OCI-LY7 (cell line): ENCODE data around the gene BCAS4. TPM values are rescaled to one million over a fixed set of nuclear protein-coding genes. Genes with fewer than 3 reads are reported as not detected.

Source experiments
- BruUV-seq: library from RNA; stranded (reverse); fragments of 400-500 nt; replicated peaks from 2 replicates; lab custom pipeline; 2021; lab: Mats Ljungman, UMichigan
- CTCF ChIA-PET: fragments of 300-600 bp; sonication (Branson Sonifier 250); formaldehyde crosslinking; loops from one replicate; lab custom pipeline; 2022; ENCODE audit warnings: antibody characterized with exemption; ENCODE audit not compliant: unreplicated experiment; lab: Charles Lee
- POLR2A ChIA-PET: fragments of 300-600 bp; sonication (Branson Sonifier 250); formaldehyde crosslinking; loops from one replicate; lab custom pipeline; 2022; ENCODE audit warnings: antibody characterized with exemption; lab: Charles Lee
- DNase-seq: peaks from one replicate; pipeline ENCODE4 v3.0.0-alpha.2; 2015; ENCODE audit warnings: low spot score
- H2AFZ ChIP-seq: fragments of 200-600 bp; sonication (generic), shearing (Covaris generic); 2 replicates; pipeline ENCODE4 v1.6.1; 2014; ENCODE audit warnings: mild to moderate bottlenecking, antibody characterized with exemption, low read length, moderate library complexity
- H3K27ac ChIP-seq: fragments of 200-600 bp; sonication (generic); 2 replicates; pipeline ENCODE4 v1.5.1; 2014; ENCODE audit warnings: mixed run types, low read depth, mild to moderate bottlenecking, moderate library complexity, low read length, inconsistent platforms; ENCODE audit not compliant: poor library complexity, severe bottlenecking
- H3K36me3 ChIP-seq: fragments of 200-600 bp; sonication (generic); 2 replicates; pipeline ENCODE4 v1.6.1; 2014; ENCODE audit warnings: mild to moderate bottlenecking, antibody characterized with exemption, low read length, moderate library complexity, mixed read lengths; ENCODE audit not compliant: insufficient read depth
- H3K4me1 ChIP-seq: fragments of 200-600 bp; sonication (generic); 2 replicates; pipeline ENCODE4 v1.5.1; 2014; ENCODE audit warnings: mild to moderate bottlenecking, low read length; ENCODE audit not compliant: insufficient read depth, poor library complexity, severe bottlenecking
- H3K4me2 ChIP-seq: fragments of 200-600 bp; sonication (generic); 2 replicates; pipeline ENCODE4 v1.6.1; 2014; ENCODE audit warnings: mild to moderate bottlenecking, low read length
- H3K4me3 ChIP-seq: fragments of 200-600 bp; sonication (generic); 2 replicates; pipeline ENCODE4 v1.5.1; 2014; ENCODE audit warnings: mild to moderate bottlenecking, low read depth, low read length; ENCODE audit not compliant: poor library complexity, severe bottlenecking
- H3K79me2 ChIP-seq: fragments of 200-600 bp; sonication (generic); 2 replicates; pipeline ENCODE4 v1.6.1; 2016; ENCODE audit warnings: low read depth, mild to moderate bottlenecking, low read length, moderate library complexity, mixed read lengths; ENCODE audit not compliant: insufficient read depth
- H3K9me2 ChIP-seq: fragments of 200-600 bp; sonication (generic); 2 replicates; pipeline ENCODE4 v1.6.1; 2016; ENCODE audit warnings: mild to moderate bottlenecking, low read length, mixed read lengths; ENCODE audit not compliant: insufficient read depth
- H3K9me3 ChIP-seq: fragments of 200-600 bp; sonication (generic); 2 replicates; pipeline ENCODE4 v1.6.1; 2014; ENCODE audit warnings: mild to moderate bottlenecking, mixed run types, low read length, mixed read lengths
- H4K20me1 ChIP-seq: fragments of 200-600 bp; sonication (generic); 2 replicates; pipeline ENCODE4 v1.6.1; 2014; ENCODE audit warnings: mild to moderate bottlenecking, antibody characterized with exemption, low read length, moderate library complexity, mixed read lengths; ENCODE audit not compliant: insufficient read depth
- CTCF ChIP-seq: fragments of 200-600 bp; sonication (generic); conservative IDR thresholded peaks from 2 replicates; pipeline ENCODE4 v1.5.1; 2014; ENCODE audit warnings: mild to moderate bottlenecking, antibody characterized with exemption, low read length, moderate library complexity, mixed read lengths
- EZH2phosphoT487 ChIP-seq: fragments of 200-600 bp; sonication (generic); IDR thresholded peaks from 2 replicates; pipeline ENCODE4 v1.6.1; 2018; ENCODE audit warnings: low read depth, borderline replicate concordance, mild to moderate bottlenecking, mixed run types, antibody characterized with exemption, low read length, moderate library complexity, mixed read lengths
- intact Hi-C: fragments of 100-400 bp; cut with micrococcal nuclease; formaldehyde crosslinking; loops from one replicate; pipeline ENCODE4 v1.10.0; 2022; ENCODE audit not compliant: unreplicated experiment
- total RNA-seq, 2 experiments: library from RNA; depleted of rRNA in 1 of 2; stranded (reverse); fragments of >200 nt in 1 of 2; shearing (Covaris generic) in 1 of 2; gene quantifications; 2 replicates each; pipeline ENCODE4 v1.2.3, GENCODE V29; 2014 to 2022

The BCAS4 gene
- total RNA-seq, 2 experiments from 2014 or later: 173 to 181 TPM

GRCh38 chr20:50797142-50797541 lies 2.3 kb downstream of the BCAS4 start:
- peak overlapping the region; percentile 79 for H3K4me2 ChIP-seq
- intact Hi-C loops: no loop called here
- no peaks in the 10 kb centered on the region for H3K9me3 ChIP-seq
- no peaks in the 10 kb centered on the region for H3K9me2 ChIP-seq
- H3K4me3 ChIP-seq: peak overlapping the region; percentile 61
- POLR2A ChIA-PET: interaction anchor here (1.5 to 11.7 kb wide), 2 partner anchors 9 to 20 kb away, joined by 5 to 230 read pairs; no protein-coding TSS in a partner anchor
- H2AFZ ChIP-seq: no peak overlapping the region
- peak overlapping the region; percentile 98 for H3K27ac ChIP-seq
- H4K20me1 ChIP-seq: no peaks in the 10 kb centered on the region
- DNase-seq: no peak
- peaks cover 75% of the 10 kb centered on the region for H3K4me1 ChIP-seq
- CTCF ChIA-PET: no interaction called here
- TF ChIP-seq EZH2phosphoT487 (no peak), CTCF (no peak)
- peaks cover 62% of the 10 kb centered on the region for H3K79me2 ChIP-seq
- TSS peak; percentile 76 for BruUV-seq
- H3K36me3 ChIP-seq: peaks cover 33% of the 10 kb centered on the region

DNA sequence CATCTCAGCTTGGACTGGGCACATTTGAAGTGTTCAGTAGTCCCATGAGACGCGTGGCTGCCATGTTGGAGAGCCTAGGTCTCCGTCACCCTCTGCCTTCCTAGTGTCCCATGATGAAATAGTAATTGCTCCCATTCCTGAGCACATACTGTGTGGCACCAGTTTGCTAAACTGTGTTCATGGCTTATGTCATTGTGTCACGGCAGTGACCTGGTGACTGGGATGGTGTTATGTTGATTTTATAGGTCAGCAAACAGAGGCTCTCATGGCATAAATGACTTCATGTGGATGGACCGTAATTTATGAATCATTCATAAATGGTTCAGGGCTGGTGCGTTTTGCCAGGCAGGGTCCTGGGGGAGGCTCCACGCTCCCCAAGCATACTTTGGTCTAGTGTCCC lies 3.8 kb downstream of the BCAS4 start:
- ChIA-PET CTCF (no interaction called here), POLR2A (interaction anchor here (1.0 to 11.7 kb wide), 2 partner anchors 8 to 18 kb away, joined by 3 to 230 read pairs; no protein-coding TSS in a partner anchor)

More for the DNA sequence above, 3.8 kb downstream of the BCAS4 start:
- peak; percentile 45 for DNase-seq
- BruUV-seq: TSS peak; percentile 44
- Histone ChIP-seq H3K4me1 (peaks cover 82% of the 10 kb centered on the region), H3K27ac (peak overlapping the region; percentile 98), H3K9me2 (no peaks in the 10 kb centered on the region), H3K9me3 (no peaks in the 10 kb centered on the region), H3K4me2 (peak overlapping the region; percentile 79), H2AFZ (no peak overlapping the region; the same call in 1 of the 2 replicates), H3K79me2 (peaks cover 77% of the 10 kb centered on the region), H3K36me3 (peaks cover 47% of the 10 kb centered on the region), H3K4me3 (peak overlapping the region; percentile 61), H4K20me1 (no peaks in the 10 kb centered on the region)
- TF ChIP-seq EZH2phosphoT487 (no peak), CTCF (no peak)
- intact Hi-C loops: no loop called here
